CD4-positive, alpha-beta T cell treated with Interleukin-1 beta for 1 hour (primary cell): ENCODE results near the gene CEBPB.

ENCODE experiments used
- DNase-seq, 2 donors: peaks; one replicate each; pipeline ENCODE4 v3.0.0-alpha.2; 2020 to 2022

Gene CEBPB

GRCh38 chr20:50230871-50231560 is 40.4 kb downstream of the CEBPB start:
- no peak for DNase-seq

- no peak for DNase-seq
Measured at GRCh38 chr20:50231854-50232253, 41.2 kb downstream of the CEBPB start.

GRCh38 chr20:50232651-50233324 is 42.2 kb downstream of the CEBPB start:
- DNase-seq, result no peak

GRCh38 chr20:50233325-50234212 is 42.9 kb downstream of the CEBPB start:
- DNase-seq, result no peak

GRCh38 chr20:50234288-50234687 is 43.7 kb downstream of the CEBPB start:
- DNase-seq, result no peak

GRCh38 chr20:50237349-50237748 is 46.7 kb downstream of the CEBPB start:
- DNase-seq, result no peak

- DNase-seq, result no peak
Measured at GRCh38 chr20:50238081-50238800, 47.6 kb downstream of the CEBPB start.

- DNase-seq, result no peak
Measured at GRCh38 chr20:50240092-50240491, 49.5 kb downstream of the CEBPB start.

GRCh38 chr20:50242178-50242514 is 51.5 kb downstream of the CEBPB start:
- DNase-seq, result no peak
